ENCODE data around the gene GSTA4.

GSTA4 gene

GRCh38 chr6:52931351-52931750 lies 63.7 kb downstream of the GSTA4 start:
- Histone ChIP-seq H2AFZ (ENCODE audit: low read depth, low read length, severe bottlenecking) (no peak overlapping the region), H3K9me2 (replicated peaks; ENCODE audit: insufficient read depth, low read length) (no peaks in the 10 kb centered on the region), H3K4me2 (ENCODE audit: low read depth, low read length, poor library complexity, severe bottlenecking) (no peak overlapping the region), H3K4me3 (ENCODE audit: insufficient read depth, low read length, poor library complexity, severe bottlenecking) (no peak overlapping the region), H3K27me3 (ENCODE audit: low read length) (no peaks in the 10 kb centered on the region; the same call in 1 of the 2 replicates), H3K9ac (ENCODE audit: low read length) (no peak overlapping the region), H4K20me1 (ENCODE audit: low read depth, low read length) (no peaks in the 10 kb centered on the region), H3F3A (ENCODE audit: insufficient read depth) (no peaks in the 10 kb centered on the region), H3K36me3 (ENCODE audit: low read length) (no peaks in the 10 kb centered on the region), H3K9me3 (ENCODE audit: insufficient read depth, low read length) (no peaks in the 10 kb centered on the region), H3K79me2 (ENCODE audit: insufficient read depth, low read length) (no peaks in the 10 kb centered on the region), H3K27ac (ENCODE audit: low read depth, low read length) (no peak overlapping the region)
- TF ChIP-seq CTCF (IDR thresholded peaks at IDR 0.05; ENCODE audit: insufficient read depth, low read length, poor library complexity, severe bottlenecking) (no peak), EZH2phosphoT487 (conservative IDR thresholded peaks at IDR 0.05; ENCODE audit: low read length) (no peak)

GRCh38 chr6:52929321-52930164 lies 65.5 kb downstream of the GSTA4 start:
- Histone ChIP-seq H4K20me1 (ENCODE audit: low read depth, low read length) (no peaks in the 10 kb centered on the region), H3K9me2 (replicated peaks; ENCODE audit: insufficient read depth, low read length) (no peaks in the 10 kb centered on the region), H3K9ac (ENCODE audit: low read length) (no peak overlapping the region), H3K4me3 (ENCODE audit: insufficient read depth, low read length, poor library complexity, severe bottlenecking) (no peak overlapping the region), H3K9me3 (ENCODE audit: insufficient read depth, low read length) (no peaks in the 10 kb centered on the region), H3K27me3 (ENCODE audit: low read length) (no peaks in the 10 kb centered on the region; the same call in 1 of the 2 replicates), H3K27ac (ENCODE audit: low read depth, low read length) (no peak overlapping the region), H3K4me2 (ENCODE audit: low read depth, low read length, poor library complexity, severe bottlenecking) (no peak overlapping the region), H3K36me3 (ENCODE audit: low read length) (no peaks in the 10 kb centered on the region), H3K79me2 (ENCODE audit: insufficient read depth, low read length) (no peaks in the 10 kb centered on the region), H3F3A (ENCODE audit: insufficient read depth) (no peaks in the 10 kb centered on the region), H2AFZ (ENCODE audit: low read depth, low read length, severe bottlenecking) (no peak overlapping the region)
- no peak for TF ChIP-seq EZH2phosphoT487 (conservative IDR thresholded peaks at IDR 0.05; ENCODE audit: low read length)
